Endothelial cell of umbilical vein (primary cell): ENCODE results near the gene WDPCP. TPM values are rescaled to one million over a fixed set of nuclear protein-coding genes. Genes with fewer than 3 reads are reported as not detected.

Source experiments
- BruUV-seq: library from RNA; stranded (reverse); fragments of 400-500 nt; replicated peaks from 2 replicates; lab custom pipeline; 2021; lab: Mats Ljungman, UMichigan
- CTCF ChIA-PET: fragments of 300-600, 350-600 bp; sonication (Branson Sonifier 250); formaldehyde crosslinking; loops from one replicate; lab custom pipeline; 2021; ENCODE audit warnings: antibody characterized with exemption, inconsistent platforms; lab: Charles Lee
- POLR2A ChIA-PET: fragments of 300-600, 350-600 bp; sonication (Branson Sonifier 250); formaldehyde crosslinking; loops from one replicate; lab custom pipeline; 2021; ENCODE audit warnings: antibody characterized with exemption, inconsistent platforms; lab: Charles Lee
- DNase-seq: peaks from one replicate; pipeline ENCODE4 v3.0.0-alpha.2; 2011; ENCODE audit warnings: low read depth, low spot score
- FAIRE-seq: peaks from 2 replicates; lab custom pipeline; 2011; peaks lifted over from hg19 to GRCh38; lab: Jason Lieb, UNC
- H2AFZ ChIP-seq: 2 replicates; pipeline ENCODE4 v1.6.0; 2012; ENCODE audit warnings: low read depth, low read length, control low read depth, inconsistent platforms
- H3K27ac ChIP-seq: 2 replicates; pipeline ENCODE4 v1.5.1; 2011; ENCODE audit warnings: low read depth, mild to moderate bottlenecking, control low read depth, low read length, moderate library complexity; ENCODE audit not compliant: insufficient read depth
- H3K27me3 ChIP-seq, 2 experiments: 2 replicates each; pipeline versions ENCODE4 v1.6.0 to v1.6.1; 2011; ENCODE audit warnings: low read length in 2 of 2, mixed read lengths in 1 of 2; ENCODE audit not compliant: control insufficient read depth in 2 of 2, insufficient read depth in 2 of 2
- H3K36me3 ChIP-seq, 2 experiments: 2 replicates in 1 of 2; 3 replicates in 1 of 2; pipeline ENCODE4 v1.5.1; 2011; ENCODE audit warnings: low read length in 2 of 2, mild to moderate bottlenecking in 1 of 2, moderate library complexity in 1 of 2; ENCODE audit not compliant: control insufficient read depth in 2 of 2, insufficient read depth in 2 of 2; ENCODE audit errors: extremely low read depth in 1 of 2
- H3K4me1 ChIP-seq: 3 replicates; pipeline ENCODE4 v1.5.1; 2011; ENCODE audit warnings: mild to moderate bottlenecking, low read length; ENCODE audit not compliant: control insufficient read depth, insufficient read depth; ENCODE audit errors: extremely low read depth
- H3K4me2 ChIP-seq: 2 replicates; pipeline ENCODE4 v1.6.1; 2011; ENCODE audit warnings: low read length, control low read depth, mixed read lengths; ENCODE audit not compliant: insufficient read depth
- H3K4me3 ChIP-seq, 3 experiments: fragments of 200-600 bp in 1 of 3; sonication (generic), shearing (Covaris generic) in 1 of 3; replicated peaks in 1 of 3; 2 replicates each; pipeline ENCODE4 v1.5.1; 2011 to 2016; ENCODE audit warnings: control low read depth in 3 of 3, low read length in 3 of 3, mild to moderate bottlenecking in 2 of 3, inconsistent platforms in 1 of 3, low read depth in 1 of 3, moderate library complexity in 1 of 3; ENCODE audit not compliant: insufficient read depth in 1 of 3
- H3K79me2 ChIP-seq: 2 replicates; pipeline ENCODE4 v1.6.0; 2012; ENCODE audit warnings: low read length, inconsistent platforms; ENCODE audit not compliant: control insufficient read depth, insufficient read depth
- H3K9ac ChIP-seq: replicated peaks from 2 replicates; pipeline ENCODE3; 2011; ENCODE audit warnings: low read length, control low read depth; ENCODE audit not compliant: insufficient read depth; ENCODE audit errors: extremely low read depth
- H3K9me1 ChIP-seq: replicated peaks from 3 replicates; pipeline ENCODE4 v1.6.0; 2011; ENCODE audit warnings: mild to moderate bottlenecking, low read length; ENCODE audit not compliant: control insufficient read depth, insufficient read depth; ENCODE audit errors: extremely low read depth
- H3K9me3 ChIP-seq: replicated peaks from 2 replicates; pipeline ENCODE4 v1.5.1; 2012; ENCODE audit warnings: low read length, inconsistent platforms; ENCODE audit not compliant: control insufficient read depth, insufficient read depth
- H4K20me1 ChIP-seq: replicated peaks from 2 replicates; pipeline ENCODE3; 2011; ENCODE audit warnings: mild to moderate bottlenecking, low read length; ENCODE audit not compliant: control insufficient read depth, insufficient read depth; ENCODE audit errors: extremely low read depth
- FOS ChIP-seq: IDR thresholded peaks from 2 replicates; pipeline ENCODE4 v1.6.1; 2011; ENCODE audit warnings: mild to moderate bottlenecking, low read length, moderate library complexity, borderline replicate concordance; ENCODE audit not compliant: insufficient read depth
- GATA2 ChIP-seq: IDR thresholded peaks from 2 replicates; pipeline ENCODE4 v1.7.0; 2011; ENCODE audit warnings: low read depth, mild to moderate bottlenecking, moderate library complexity, mixed read lengths, low read length; ENCODE audit not compliant: insufficient read length, insufficient read depth
- JUN ChIP-seq: IDR thresholded peaks from 2 replicates; pipeline ENCODE4 v1.6.1; 2011; ENCODE audit warnings: borderline replicate concordance, low read depth; ENCODE audit not compliant: insufficient read length, insufficient read depth
- MYC ChIP-seq: IDR thresholded peaks from one replicate; pipeline ENCODE4 v1.6.1; 2011; ENCODE audit warnings: mild to moderate bottlenecking, low read depth, low read length
- POLR2A ChIP-seq: IDR thresholded peaks from 2 replicates; pipeline ENCODE4 v1.6.1; 2012; ENCODE audit warnings: low read depth, mild to moderate bottlenecking, control low read depth, low read length
- dilution Hi-C: fragments of 300-500 bp; cut with MboI; formaldehyde crosslinking; loops from one replicate; pipeline ENCODE4 v1.15.0; 2019; ENCODE audit warnings: low sequenced_read_pairs; ENCODE audit not compliant: extremely low pct_ligation_motif_present
- intact Hi-C: fragments of 100-400 bp; cut with micrococcal nuclease; formaldehyde crosslinking; loops from one replicate; pipeline ENCODE4 v1.10.0; 2022
- polyA plus RNA-seq, 4 experiments: library from polyadenylated mRNA; depleted of rRNA in 3 of 4; stranded (reverse) in 3 of 4; unstranded in 1 of 4; fragments of >200 nt; gene quantifications; 2 replicates each; pipeline versions ENCODE4 v1.2.1 to v1.2.3, GENCODE V29; 2011 to 2012; ENCODE audit warnings: missing spikeins in 1 of 4
- total RNA-seq: library from RNA; stranded (reverse); gene quantifications from 2 replicates; pipeline ENCODE4 v1.2.3, GENCODE V29; 2021
- TF ChIP-seq, protein P1 (sequence below): IDR thresholded peaks from 2 replicates; pipeline ENCODE4 v1.6.1; 2011; ENCODE audit not compliant: insufficient read depth, insufficient read length
- TF ChIP-seq, protein P2 (sequence below), 2 donors: IDR thresholded peaks; 1 replicate in 1 of 2; 2 replicates in 1 of 2; pipeline ENCODE4 v1.5.1; 2011; ENCODE audit warnings: low read length in 2 of 2, mild to moderate bottlenecking in 2 of 2, moderate library complexity in 2 of 2, control low read depth in 1 of 2, inconsistent platforms in 1 of 2, low read depth in 1 of 2; ENCODE audit not compliant: insufficient read depth in 1 of 2; ENCODE audit errors: extremely low read depth in 1 of 2

The WDPCP gene
- total and polyA plus RNA-seq, 2 donors (not counting 3 experiments of a cell fraction or from before 2014, with no cell fraction given) = 4.0 to 8.8 TPM

GRCh38 chr2:63092401-63092800 lies 495.9 kb downstream of the WDPCP start:
- H3K27ac ChIP-seq = no peak overlapping the region
- intact Hi-C loops (no loop called here), dilution Hi-C loops (no loop called here)
- H3K4me3 ChIP-seq = no peak overlapping the region
- H3K36me3 ChIP-seq = no peaks in the 10 kb centered on the region
- no peaks in the 10 kb centered on the region for H3K9me1 ChIP-seq
- H2AFZ ChIP-seq = no peak overlapping the region
- no peaks in the 10 kb centered on the region for H3K9me3 ChIP-seq
- peaks cover 0 to 7% of the 10 kb centered on the region in 2 experiments for H3K27me3 ChIP-seq
- H3K4me2 ChIP-seq = no peak overlapping the region
- no peak for DNase-seq
- no peaks in the 10 kb centered on the region for H4K20me1 ChIP-seq
- ChIA-PET POLR2A (no interaction called here), CTCF (interaction anchor here (1.3 kb wide), 1 partner anchor 176 kb away, joined by 3 read pairs; no protein-coding TSS in a partner anchor)
- H3K4me1 ChIP-seq = no peaks in the 10 kb centered on the region
- H3K79me2 ChIP-seq = no peaks in the 10 kb centered on the region
- no TSS peak for BruUV-seq
- H3K9ac ChIP-seq = no peak overlapping the region
- no peak for FAIRE-seq
- TF ChIP-seq, protein P1, sequence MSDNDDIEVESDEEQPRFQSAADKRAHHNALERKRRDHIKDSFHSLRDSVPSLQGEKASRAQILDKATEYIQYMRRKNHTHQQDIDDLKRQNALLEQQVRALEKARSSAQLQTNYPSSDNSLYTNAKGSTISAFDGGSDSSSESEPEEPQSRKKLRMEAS = no peak
- TF ChIP-seq POLR2A = no peak
- TF ChIP-seq, protein P2, sequence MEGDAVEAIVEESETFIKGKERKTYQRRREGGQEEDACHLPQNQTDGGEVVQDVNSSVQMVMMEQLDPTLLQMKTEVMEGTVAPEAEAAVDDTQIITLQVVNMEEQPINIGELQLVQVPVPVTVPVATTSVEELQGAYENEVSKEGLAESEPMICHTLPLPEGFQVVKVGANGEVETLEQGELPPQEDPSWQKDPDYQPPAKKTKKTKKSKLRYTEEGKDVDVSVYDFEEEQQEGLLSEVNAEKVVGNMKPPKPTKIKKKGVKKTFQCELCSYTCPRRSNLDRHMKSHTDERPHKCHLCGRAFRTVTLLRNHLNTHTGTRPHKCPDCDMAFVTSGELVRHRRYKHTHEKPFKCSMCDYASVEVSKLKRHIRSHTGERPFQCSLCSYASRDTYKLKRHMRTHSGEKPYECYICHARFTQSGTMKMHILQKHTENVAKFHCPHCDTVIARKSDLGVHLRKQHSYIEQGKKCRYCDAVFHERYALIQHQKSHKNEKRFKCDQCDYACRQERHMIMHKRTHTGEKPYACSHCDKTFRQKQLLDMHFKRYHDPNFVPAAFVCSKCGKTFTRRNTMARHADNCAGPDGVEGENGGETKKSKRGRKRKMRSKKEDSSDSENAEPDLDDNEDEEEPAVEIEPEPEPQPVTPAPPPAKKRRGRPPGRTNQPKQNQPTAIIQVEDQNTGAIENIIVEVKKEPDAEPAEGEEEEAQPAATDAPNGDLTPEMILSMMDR (IDR thresholded peaks at IDR 0.05; ENCODE audit: extremely low read depth in 1 of 2, insufficient read depth in 1 of 2, low read depth in 1 of 2, low read length in 2 of 2) = no peak
- TF ChIP-seq FOS = no peak
- no peak for TF ChIP-seq GATA2
- TF ChIP-seq MYC = no peak
- TF ChIP-seq JUN = no peak
